ENCODE measurements around the gene MAGT1.
"Not testable (repeated sequence)": the region's sequence is repeated elsewhere in the genome, so short reads cannot be mapped to it uniquely, and the experiment has no call there.

The MAGT1 gene

DNA sequence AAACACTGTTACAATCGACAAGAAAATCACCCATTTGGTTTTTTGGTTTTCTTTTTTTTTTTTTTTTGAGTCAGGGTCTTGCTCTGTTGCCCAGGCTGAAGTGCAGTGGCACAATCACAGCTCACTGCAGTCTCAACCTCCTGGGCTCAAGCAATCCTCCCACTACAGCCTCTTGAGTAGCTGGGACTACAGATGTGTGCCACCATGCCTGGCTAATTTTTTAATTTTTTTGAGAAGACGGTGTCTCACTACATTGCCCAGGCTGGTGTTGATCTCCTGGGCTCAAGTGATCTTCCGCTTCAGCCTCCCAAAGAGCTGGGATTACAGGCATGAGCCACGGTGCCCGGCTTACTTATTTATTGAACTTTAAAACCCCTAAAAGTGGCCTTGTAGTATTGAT is 63.7 kb downstream of the MAGT1 start:
- DNase-seq, result not testable (repeated sequence)

DNA sequence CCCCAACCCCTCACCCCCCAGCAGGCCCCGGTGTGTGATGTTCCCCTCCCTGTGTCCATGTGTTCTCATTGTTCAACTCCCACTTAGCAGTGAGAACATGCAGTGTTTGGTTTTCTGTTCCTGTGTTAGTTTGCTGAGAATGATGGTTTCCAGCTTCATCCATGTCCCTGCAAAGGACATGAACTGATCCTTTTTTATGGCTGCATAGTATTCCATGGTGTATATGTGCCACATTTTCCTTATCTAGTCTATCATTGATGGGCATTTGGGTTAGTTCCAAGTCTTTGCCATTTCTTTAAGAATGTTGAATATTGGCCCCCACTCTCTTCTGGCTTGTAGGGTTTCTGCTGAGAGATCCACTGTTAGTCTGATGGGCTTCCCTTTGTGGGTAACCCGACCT is 73.2 kb downstream of the MAGT1 start:
- not testable (repeated sequence) for DNase-seq

DNA sequence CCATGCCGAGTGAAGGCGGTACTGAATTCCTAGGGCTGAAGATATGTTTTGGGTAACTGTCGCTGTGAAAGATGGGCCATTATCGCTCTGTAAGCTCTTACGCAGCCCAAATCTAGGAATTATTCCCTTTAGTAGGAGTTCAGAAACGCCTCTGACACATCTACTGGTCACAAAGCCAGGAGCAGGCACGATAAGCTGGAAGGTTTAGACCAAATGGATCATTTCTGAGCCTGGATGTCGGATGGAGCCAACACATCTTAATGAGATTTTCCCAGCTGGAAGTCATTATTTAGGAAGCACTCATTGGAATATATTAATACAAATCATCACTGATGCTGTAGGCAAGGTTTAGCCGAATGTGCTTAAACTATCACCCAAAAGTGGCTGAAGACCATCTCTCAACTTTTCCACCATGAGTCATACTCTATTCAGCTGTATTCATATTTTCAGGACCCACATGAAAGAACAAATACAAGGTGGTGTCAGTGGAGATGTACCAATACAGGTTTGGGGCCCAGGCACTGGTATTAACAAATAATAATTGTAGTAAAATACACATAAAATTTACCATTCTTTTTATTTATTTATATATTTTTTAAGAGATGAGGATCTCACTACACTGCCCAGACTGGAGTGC is 75.0 kb downstream of the MAGT1 start:
- DNase-seq, result no peak

GRCh38 chrX:77814210-77814609 is 81.0 kb downstream of the MAGT1 start:
- DNase-seq, result no peak

- no peak for DNase-seq
Observed at GRCh38 chrX:77802201-77802600, 93.0 kb downstream of the MAGT1 start.

- DNase-seq, result no peak
Observed at GRCh38 chrX:77795124-77795523, 100.1 kb downstream of the MAGT1 start.

DNA sequence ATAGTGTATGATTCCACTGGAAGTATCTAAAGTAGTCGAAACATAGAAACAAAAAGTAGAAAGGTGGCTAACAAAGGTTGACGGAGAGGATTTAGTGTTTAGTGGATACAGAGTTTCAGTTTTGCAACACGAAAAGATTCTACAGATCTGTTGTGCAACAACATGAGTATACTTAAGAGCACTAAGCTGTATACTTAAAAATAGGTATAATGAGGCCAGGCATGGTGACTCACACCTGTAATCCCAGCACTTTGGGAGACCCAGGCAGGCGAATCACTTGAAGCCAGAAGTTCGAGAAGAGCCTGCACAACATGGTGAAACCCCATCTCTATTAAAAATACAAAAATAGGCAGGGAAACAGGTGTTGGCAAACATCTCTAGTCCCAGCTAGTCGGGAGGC is 101.3 kb downstream of the MAGT1 start:
- no peak for DNase-seq

- DNase-seq, result peak in 2 of 5 experiments; percentile 55 to 86
Observed at GRCh38 chrX:77788050-77788449, 107.2 kb downstream of the MAGT1 start.

DNA sequence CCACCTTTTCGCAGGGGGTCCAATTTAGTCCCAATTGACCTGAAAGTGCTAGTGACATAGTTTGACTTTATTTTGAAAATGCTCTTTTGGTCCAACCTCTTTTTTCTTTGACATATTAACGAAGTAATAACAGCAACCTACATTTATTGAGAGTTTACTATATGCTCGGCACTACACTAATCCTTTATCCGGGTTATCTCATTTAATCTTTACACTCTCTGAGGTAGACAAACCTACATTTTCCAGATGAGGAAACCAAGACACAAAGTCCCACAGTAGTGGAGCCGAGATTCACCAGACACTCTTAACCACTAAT is 108.9 kb downstream of the MAGT1 start:
- DNase-seq, result no peak

GRCh38 chrX:77785486-77786364 is 109.5 kb downstream of the MAGT1 start, which contains the start of gene ATRX:
Gene ATRX (minus strand): TSS chrX:77786216. CDS start chrX:77786001, 215 bp downstream.
- DNase-seq, result peak; percentile 47 to 93 (median 74)

GRCh38 chrX:77779695-77780094 is 115.5 kb downstream of the MAGT1 start:
- DNase-seq, result no peak

- peak in 1 of 5 experiments; percentile 69 for DNase-seq
Observed at GRCh38 chrX:77776659-77777058, 118.6 kb downstream of the MAGT1 start.

Data from T-helper 2 cell (primary cell).